HG03196 (cell line): ENCODE measurements around the gene ANKRD11.

ENCODE experiments used
- ATAC-seq: cut with Tn5 transposase; IDR thresholded peaks from one replicate; pipeline ENCODE4 v1.9.1; 2021; ENCODE audit not compliant: unreplicated experiment

The ANKRD11 gene

DNA sequence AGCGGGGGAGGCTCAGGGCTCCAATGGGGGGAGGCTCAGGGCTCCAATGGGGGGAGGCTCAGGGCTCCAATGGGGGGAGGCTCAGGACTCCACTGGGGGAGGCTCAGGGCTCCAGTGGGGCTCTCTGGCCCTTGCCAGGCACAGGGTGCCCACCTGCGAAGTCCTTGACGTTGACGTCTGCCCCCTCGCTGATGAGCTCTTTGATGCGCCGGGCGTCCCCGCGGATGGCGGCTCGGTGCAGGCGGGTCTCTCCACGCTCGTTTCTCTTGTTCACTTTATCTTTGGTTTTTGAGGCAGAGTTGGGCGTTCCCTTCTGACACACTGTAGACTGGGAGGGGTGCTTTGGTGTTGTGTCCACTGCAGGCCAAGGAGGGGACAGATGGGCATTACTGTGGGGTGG lies 199.9 kb downstream of the ANKRD11 start:
- no peak for ATAC-seq

DNA sequence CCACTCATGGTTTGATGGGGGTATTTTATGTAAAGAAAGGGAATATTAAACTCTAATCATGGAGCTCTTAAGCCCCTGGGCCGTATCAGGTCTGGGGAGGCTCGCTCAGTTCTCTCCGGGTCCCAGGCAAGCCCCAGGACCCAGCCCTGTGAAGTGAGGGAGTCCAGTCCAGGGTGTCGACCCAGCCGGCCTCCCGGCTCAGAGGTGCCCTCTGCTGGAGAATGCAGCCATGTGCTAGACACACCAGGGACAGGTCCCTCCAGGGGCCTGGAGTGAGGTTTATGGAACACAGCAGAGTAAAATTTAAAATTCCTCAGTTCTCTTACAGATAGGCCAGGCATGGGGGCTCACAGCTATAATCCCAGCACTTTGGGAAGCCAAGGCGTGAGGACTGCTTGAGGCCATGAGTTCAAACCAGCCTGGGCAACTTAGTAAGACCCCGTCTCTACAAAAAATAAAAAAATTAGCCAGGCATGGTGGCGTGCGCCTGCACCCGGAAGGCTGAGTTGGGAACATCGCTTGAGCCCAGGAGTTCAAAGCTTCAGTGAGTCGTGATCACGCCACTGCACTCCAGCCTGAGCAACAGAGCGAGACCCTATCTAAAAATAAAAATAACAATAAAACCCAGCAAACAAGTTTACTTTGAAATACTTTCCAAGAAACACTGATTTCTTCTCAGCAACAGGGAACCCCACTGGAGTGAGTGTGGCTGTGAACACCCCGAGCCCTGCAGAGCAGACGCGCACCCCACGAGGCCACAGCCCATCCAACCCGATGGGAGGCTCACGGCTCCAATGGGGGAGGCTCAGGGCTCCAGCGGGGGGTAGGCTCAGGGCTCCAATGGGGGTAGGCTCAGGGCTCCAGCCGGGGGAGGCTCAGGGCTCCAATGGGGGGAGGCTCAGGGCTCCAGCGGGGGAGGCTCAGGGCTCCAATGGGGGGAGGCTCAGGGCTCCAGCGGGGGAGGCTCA lies 200.6 kb downstream of the ANKRD11 start:
- ATAC-seq, result no peak

DNA sequence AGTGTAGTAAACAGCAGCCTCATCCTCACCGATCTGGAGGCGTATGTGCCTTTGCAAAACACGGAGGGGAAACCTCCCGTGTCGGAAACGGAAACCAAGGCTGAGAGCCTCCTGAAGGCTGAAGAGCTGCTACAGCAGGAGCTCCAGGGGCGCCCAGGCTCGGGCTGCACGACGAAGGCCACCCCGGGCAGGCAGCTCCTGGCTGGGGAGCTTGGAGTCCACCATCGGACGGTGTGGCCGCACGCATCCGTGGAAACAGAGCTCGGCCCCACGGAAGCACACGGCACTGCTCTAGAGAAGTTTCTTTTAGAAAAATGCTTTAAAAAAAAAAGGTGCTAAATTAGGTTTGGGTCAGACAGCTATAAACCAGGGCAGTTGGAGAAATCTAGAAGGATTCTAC lies 201.4 kb downstream of the ANKRD11 start:
- no peak for ATAC-seq

DNA sequence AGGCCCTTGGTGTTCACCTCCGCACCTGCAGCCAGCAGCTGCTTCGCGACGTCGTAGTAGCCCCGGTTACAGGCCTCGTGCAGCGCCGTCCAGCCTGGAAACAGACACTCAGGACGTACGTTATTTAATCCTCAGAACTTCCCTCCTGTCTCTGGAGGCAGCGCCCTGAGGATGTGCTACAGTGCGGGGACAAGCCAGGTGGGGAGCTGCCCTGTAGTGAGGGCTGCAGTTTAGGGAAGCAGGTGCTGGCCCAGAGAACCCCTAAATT lies 201.8 kb downstream of the ANKRD11 start:
- ATAC-seq, result no peak

DNA sequence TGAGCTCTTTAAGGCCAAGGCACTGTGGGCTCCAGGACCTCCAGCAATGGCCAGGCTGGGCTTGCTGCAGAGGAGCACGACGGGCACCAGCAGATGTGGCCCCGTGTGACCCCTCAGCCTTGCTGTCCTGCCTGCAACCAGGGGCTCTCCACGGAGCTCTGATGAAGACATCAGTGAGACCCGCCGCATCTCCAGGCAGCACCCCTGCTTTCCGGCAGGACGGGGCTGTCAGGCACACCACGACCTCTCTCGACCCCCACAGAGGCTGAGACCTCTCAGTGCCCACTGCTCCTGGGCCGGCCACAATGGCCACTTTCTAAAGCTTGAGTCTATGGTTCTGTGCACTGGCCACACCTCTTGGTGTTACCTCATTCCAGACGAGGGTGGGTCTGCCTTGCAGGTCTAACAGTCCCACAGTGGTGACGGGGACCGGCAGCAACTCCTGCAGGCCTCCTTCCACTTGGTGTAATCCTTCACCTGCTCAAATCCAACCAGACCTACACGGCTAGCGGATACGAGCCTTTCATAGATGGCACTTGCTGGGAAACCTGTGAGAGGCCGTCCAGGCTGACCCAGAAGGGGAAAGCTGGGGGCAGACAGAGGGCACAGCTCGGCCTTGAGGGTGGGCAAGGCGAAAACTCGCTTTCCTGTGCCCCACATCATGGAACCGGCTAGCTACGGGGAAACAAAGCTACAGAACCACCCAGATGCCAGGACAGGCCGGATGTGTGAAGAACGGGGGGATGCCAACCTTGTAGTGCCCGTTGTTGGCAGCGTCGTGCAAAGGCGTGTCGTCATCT lies 202.4 kb downstream of the ANKRD11 start:
- ATAC-seq, result no peak

DNA sequence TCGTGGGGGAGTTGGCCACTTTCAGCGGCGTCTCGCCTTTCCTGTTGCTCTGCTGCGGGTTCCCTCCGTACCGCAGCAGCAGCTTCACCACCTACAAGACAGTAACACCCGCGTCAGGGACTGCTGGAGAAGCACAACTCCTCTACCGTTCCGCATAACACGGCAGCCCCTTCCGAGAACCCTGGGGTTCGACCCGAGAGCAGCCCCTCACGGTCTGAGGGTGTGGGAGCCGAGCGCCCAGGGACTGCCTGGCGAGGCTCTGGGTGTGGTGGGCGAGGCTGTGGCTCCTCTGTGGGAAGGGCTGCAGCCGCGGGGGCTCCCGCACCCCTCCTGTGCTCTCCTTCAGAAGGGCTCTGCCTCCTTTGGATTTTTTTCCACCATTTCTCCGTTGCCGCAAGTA lies 204.3 kb downstream of the ANKRD11 start:
- ATAC-seq, result no peak

DNA sequence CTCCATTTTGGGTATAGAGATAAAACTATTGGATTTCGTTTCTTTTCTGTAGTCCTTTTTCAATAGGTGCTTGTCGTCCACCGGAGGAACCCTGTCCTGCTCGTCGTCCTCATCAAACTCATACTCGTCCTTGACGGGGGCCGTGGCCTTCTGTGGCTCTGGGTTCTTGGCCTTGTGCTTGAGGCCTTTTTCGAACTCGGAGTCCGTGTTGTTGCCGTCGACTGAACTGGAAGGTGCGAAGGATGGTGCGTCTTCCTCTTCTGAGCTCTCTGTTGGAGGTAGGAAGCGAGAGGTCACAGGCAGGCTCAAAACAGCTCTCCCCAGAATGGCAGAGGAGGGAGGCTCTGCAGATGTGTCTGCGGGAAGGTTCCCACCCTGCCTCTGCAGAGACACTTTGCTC lies 205.0 kb downstream of the ANKRD11 start:
- ATAC-seq, result no peak

DNA sequence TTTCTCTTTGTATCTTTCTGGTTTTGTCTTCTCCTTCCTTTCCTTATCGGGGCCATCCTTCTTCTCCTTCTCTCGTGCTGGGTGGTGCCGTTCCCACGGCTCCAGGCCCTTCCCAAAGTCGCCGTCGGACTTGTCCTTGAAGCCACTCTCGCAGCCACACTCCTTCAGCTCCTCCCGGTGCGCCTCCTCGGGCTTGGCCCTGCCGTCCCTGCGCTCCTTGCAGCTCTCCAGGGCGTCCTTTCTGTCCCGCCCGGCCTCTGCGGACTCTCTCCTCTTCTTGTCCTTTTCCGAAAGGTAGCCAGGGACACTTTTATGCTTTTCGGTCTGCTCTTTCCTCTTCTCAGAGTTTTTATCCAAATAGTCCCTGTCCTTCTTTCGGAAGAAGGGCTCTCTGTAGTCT lies 206.9 kb downstream of the ANKRD11 start:
- ATAC-seq, result no peak

DNA sequence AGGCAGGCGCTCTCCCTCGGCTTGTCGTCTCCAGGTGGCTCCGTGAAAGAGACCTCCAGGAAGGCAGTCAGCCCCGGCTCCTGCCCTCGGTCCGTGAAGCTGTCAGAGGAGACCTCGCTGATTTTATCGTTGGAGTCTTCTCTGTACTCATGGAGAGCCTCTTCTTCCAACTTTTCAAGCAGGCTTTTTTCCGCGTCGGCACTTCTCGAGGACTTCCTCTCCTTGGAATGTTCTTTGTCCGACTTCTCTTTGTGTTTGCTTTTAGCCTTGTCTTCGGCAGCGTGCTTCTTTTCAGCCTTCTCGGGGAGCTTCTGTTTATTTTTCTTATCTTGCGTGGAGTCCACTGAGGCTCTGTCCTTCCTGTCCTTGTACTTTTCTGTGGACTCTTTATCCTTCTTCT lies 207.8 kb downstream of the ANKRD11 start:
- no peak for ATAC-seq

DNA sequence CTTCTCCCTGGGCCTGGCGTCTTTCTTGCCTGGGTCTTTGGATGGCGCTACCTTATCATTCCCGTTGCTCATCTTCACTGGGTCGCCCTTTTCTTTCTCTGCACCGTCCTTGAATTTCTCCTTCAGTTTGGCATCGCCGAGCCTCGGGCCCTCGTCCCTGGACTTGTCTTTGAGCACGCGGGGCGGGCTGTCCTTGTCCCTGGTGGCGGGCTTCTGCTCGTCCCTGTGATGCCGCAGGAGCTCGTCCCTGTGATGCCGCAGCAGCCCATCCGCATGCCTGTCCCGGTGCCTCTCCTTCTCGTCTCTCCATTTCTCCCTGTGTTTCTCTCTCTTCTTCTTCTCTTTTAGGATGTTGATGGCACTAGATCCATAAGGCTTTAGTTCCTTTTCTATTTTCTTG lies 208.5 kb downstream of the ANKRD11 start:
- no peak for ATAC-seq

DNA sequence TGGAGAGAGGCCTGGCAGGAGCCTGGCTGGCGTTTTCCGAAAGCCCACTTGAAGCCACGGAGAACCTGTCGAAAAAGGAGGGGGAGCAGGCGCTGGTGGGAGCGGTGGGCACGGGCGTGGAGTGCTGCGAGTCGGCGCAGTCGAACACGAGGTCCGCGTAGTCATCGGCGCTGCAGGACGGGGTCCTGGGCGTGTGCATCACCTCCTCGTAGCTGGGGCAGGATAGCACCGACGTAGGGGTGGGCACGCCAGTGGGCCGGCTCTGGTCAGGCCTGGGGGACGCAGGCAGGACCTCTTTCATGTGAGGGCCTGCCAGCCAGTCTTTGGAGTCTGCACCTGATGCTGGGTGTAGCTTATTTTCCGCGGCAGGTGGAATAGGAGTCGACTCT lies 209.2 kb downstream of the ANKRD11 start:
- ATAC-seq, result no peak

DNA sequence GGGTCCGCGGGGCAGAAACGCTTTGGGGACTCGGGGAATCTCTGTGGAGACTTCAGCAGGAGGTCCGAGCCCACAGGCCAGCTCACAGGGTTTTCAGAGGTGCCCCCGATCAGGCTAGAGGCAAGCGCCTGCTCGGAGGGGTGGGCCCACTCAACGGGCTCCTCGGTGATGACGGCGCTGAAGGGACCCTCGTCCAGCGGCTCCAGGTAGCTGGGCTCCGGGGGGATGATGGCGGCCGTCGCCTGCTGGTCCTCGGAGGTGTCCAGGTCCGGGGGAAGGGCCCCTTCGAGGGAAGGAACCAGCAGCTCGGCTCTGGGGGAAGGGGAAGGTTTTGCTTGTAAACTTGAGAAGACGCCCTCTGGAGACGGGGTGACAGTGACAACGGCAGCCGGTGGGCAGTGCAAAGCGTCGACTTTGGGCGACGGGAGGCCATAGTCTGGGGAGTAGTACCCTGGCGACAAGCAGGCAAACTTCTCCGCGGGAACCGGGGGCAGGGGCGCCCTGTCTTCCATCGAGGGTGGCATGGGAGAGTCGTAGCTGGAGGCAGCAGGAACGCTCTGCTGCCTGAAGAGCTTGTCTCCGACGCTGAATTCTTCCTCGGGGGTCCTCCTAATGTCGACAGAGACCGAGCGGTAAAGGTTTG lies 209.7 kb downstream of the ANKRD11 start:
- ATAC-seq, result no peak

DNA sequence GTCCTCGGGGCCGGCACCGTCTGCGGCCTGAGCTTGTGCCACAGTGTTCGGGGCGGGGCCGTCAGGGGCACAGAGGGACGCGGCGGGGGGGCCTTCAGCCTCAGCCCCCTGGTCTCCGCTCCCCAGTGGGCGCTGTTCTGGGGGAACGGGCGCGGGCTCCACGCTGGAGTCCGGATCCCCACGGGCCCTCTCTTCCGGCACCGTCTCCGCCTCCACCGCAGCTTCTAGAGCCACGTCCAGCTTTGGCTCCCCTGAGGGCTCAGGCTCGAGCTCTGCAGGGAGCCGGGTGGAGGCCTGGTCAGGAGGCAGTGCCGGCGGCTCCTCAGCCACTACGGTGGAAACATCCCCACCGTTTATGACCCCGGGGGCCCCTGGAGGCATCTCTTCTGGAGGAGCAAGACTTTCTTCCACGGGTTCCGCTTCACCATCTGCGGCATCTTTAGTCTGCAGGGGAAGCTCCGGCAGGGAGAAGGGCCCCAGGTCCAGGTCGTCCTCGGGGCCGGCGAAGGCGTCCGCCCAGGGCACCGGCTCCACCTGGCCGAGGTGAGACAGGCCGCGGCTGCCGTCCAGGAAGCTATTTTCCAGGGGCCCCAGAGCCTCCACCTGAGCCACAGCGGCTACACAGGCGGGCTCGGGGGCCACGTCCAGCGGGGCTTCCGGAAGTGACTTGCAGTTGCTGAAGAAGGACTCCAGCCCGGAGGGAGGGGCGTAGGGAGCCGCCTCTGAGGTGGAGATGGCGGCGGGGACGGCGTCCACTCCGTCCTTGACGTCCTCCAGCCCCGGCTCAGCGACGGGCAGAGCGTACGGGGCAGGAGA lies 210.5 kb downstream of the ANKRD11 start:
- ATAC-seq, result no peak

DNA sequence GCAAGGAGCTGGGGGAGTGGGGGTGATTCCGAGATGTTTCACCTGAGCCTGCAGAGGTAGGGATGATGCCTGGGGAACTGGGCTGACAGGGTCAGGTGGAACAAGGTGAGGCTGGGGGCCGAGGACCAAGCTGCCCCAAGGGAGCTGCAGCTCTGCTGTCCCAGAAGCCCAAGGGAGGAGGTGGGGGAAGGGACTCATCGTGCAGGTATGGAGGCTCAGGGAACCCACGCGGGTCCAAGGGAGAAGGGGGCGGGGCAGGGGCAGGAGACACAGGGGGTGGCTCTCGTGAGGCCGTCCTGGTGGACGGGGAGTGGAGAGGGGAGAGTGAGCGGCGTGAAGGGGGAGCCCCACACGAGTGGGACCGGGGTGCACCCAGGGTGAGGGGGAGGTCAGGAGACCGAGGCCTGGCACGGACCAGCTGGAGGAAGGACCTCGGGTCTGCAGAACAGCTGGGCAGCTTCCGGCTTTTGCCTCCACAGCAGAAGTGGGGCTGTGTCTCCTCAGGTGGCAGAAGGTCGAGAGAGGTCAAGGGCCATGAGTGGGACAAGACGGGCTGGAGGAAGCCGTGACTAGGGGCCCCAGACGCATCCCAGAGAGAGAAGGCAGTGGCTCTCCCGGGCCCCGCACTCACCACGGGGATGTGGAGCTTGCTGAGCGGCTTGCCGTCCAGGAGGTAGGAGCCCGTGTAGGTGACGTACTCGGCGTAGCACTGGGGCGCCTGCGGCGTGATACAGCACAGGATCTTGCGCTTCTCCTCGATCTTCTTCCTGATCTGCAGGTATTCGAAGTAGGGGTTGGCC lies 211.7 kb downstream of the ANKRD11 start:
- no peak for ATAC-seq

DNA sequence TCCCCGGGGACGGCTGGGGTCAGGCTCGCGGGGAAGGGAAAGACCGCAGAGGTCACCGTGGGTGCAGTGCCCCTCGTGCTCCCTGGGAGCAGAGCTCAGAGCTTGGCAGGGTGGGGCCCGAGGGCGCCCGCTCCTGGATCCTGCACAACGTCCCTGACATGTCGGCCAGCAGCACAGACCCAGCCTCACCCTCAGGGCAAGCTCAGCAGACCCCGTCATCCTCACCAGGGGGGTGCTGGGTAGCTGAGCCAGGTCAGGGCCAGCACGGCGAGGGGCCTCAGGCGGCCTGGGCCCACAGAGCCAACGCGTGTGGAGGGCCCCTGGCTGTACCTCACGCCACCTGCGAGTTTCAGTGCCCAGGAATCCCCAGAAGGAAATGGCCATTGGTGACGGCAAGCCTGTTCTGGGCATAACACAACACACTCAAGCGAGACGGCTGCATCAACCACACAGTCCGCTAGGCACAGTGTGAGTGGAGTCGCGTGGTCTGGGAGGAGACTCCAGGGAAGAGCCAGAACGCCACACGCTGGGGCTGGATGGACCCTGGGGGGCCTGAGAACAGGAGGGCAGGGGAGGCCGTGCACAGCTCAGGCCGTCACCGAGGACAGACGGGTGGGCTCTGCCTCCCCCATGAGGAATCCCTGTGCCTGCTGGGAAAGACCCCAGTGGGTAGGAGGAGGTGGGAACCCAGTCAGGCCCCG lies 212.6 kb downstream of the ANKRD11 start:
- no peak for ATAC-seq

DNA sequence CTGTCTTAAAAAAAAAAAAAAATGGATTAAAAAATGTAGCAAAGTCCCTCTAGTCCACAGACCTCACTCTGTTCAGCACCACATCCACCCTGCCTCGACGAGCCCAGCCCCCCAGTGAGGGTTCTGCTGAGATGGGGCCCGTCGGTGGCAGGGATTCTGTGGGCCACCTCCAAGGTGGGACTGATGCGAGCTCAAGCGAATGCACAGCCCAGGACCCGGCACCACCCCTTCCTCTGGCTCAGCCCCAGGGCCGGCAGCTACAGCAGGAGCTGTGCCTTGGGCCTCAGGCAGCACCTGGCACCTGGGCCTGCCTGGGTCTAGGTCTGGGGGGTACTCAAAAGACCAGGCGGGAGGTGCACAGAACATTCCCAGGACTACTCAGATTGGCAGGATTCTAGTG lies 213.3 kb downstream of the ANKRD11 start:
- ATAC-seq, result no peak

DNA sequence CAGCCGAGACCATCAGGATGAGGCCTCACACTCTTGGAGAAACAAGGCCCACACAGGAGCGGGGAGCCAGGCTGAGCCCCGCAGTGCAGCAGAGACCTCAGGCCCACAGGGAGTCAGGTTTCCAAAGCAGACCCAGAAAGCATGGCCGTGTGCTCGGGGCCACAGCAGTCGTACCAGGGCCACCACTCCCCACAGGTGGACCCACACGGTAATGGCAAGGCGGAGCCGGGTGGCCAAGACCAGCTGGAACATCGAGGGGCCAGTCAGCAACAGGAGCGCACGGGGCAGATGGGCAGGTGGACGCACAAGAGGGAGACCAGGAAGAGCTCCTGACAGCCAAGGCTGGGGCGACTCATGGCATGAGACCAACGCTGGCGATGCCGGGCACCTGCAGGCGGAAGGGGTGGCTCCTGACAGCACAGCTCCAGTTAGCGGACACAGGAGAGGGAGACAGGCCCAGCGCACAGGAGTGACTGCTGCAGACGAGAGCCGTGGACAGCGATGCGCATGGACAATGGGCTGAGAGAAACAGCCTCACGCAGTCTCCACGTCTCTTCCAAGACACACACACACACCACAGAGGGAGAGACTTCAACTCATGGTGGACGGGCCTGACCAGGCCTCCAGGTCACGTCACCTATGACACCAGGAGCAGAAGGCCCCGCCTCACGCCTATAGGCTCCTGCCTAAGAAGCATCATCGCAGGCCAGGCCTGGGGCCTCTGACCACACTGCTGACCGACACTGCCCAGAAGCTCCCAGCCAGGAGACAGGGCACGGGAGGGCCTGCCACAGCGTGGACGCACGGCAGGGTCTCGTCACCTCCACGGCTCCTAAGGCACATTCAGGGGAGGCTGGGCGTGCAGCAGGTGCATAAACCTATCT lies 214.3 kb downstream of the ANKRD11 start:
- no peak for ATAC-seq

DNA sequence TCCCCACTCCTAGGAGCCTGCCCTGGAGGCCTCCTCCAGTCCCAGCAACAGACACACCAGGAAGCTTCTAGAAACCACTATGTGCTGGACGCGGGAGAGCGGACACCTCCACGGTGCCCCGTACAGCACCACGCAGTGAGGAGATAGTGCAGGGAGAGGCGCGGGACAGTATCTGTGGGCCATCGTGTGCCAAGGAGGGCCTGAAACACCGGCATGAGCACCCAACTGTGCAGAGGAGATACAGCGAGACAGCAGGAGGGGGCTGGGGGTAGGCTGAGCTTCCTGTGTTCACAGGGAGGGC lies 215.1 kb downstream of the ANKRD11 start:
- ATAC-seq, result no peak
